Adrenal gland (tissue), 5 donors: ENCODE measurements around the gene CHSY3.

ENCODE experiments used
- POLR2A ChIP-seq, 2 donors: fragments of 450-650 bp; IDR thresholded peaks; one replicate each; pipeline ENCODE4 v1.6.1; 2017; ENCODE audit warnings: antibody characterized with exemption in 2 of 2, mild to moderate bottlenecking in 2 of 2, moderate library complexity in 1 of 2
- TF ChIP-seq, protein P1 (sequence below), 6 experiments: fragments of 450-650 bp in 4 of 6; fragments of 200-600 bp in 2 of 6; sonication (generic) in 1 of 6; IDR thresholded peaks; 1 replicate in 5 of 6; 2 replicates in 1 of 6; pipeline versions ENCODE4 v1.5.1 to v1.8.0; 2016 to 2021; ENCODE audit warnings: antibody characterized with exemption in 6 of 6, mild to moderate bottlenecking in 2 of 6, moderate library complexity in 1 of 6
- donor health status: DM: no; HTN: no; CAD: no.

DNA sequence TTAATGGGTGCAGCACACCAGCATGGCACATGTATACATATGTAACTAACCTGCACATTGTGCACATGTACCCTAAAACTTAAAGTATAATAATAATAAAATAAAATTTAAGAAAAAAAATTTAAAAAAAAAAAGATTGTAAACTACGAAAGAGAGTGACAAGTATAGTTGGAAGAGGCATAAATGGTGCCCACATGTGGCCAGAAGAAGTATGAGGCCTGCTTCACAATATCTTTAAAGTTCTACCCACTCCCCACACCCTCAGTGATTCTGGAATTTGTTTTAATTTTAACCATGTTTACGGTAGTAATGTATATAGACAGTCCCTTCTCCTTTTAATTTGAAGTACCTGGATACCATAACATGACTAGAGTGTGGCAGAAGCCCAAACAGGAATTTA lies 172.7 kb downstream of the CHSY3 start:
- TF ChIP-seq, protein P1, sequence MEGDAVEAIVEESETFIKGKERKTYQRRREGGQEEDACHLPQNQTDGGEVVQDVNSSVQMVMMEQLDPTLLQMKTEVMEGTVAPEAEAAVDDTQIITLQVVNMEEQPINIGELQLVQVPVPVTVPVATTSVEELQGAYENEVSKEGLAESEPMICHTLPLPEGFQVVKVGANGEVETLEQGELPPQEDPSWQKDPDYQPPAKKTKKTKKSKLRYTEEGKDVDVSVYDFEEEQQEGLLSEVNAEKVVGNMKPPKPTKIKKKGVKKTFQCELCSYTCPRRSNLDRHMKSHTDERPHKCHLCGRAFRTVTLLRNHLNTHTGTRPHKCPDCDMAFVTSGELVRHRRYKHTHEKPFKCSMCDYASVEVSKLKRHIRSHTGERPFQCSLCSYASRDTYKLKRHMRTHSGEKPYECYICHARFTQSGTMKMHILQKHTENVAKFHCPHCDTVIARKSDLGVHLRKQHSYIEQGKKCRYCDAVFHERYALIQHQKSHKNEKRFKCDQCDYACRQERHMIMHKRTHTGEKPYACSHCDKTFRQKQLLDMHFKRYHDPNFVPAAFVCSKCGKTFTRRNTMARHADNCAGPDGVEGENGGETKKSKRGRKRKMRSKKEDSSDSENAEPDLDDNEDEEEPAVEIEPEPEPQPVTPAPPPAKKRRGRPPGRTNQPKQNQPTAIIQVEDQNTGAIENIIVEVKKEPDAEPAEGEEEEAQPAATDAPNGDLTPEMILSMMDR (IDR thresholded peaks at IDR 0.05) = no peak
- TF ChIP-seq POLR2A (IDR thresholded peaks at IDR 0.05) = no peak
